Adipose tissue (tissue), 3 donors: ENCODE results near the gene RNF17. TPM values are rescaled to one million over a fixed set of nuclear protein-coding genes. Genes with fewer than 3 reads are reported as not detected.
"Not testable (repeated sequence)": the region's sequence is repeated elsewhere in the genome, so short reads cannot be mapped to it uniquely, and the experiment has no call there.

Experiments used
- H3K27ac ChIP-seq: one replicate; pipeline ENCODE4 v1.5.1; 2013; ENCODE audit warnings: low read depth, low read length
- WGBS, 3 donors: extraction: QIAGEN DNeasy Blood & Tissue Kit; methylation state at CpG; one replicate each; pipeline ENCODE4 v1.1.7; 2013; 5-methylcytosine and 5-hydroxymethylcytosine counted together
- polyA plus RNA-seq, 3 donors: library from polyadenylated mRNA; stranded (reverse); fragments of 200-250 nt; gene quantifications; one replicate each; pipeline ENCODE4 v1.2.3, GENCODE V29; 2013
- donor health status: healthy with polysubstance abuse.
- donor health status: Bipolar disorder and iron deficiency.
- donor health status: healthy.

Gene RNF17
- polyA plus RNA-seq, 3 donors, result 0.08 TPM; not detected in 2

- H3K27ac ChIP-seq, result no peak overlapping the region
- WGBS, 3 donors, result 16 to 25% (median 19%) methylated on average over 6 of the region's 6 CpGs
Observed at GRCh38 chr13:24742294-24742693, 21.7 kb upstream of the RNF17 start.

- H3K27ac ChIP-seq, result no peak overlapping the region
- 52 to 71% (median 55%) methylated on average over 4 of the region's 4 CpGs for WGBS, 3 donors
Observed at GRCh38 chr13:24742977-24743376, 21.0 kb upstream of the RNF17 start.

GRCh38 chr13:24744247-24744646 lies 19.7 kb upstream of the RNF17 start:
- 58 to 69% (median 59%) methylated on average over 6 of the region's 6 CpGs for WGBS, 3 donors
- no peak overlapping the region for H3K27ac ChIP-seq

GRCh38 chr13:24745516-24745860 lies 18.5 kb upstream of the RNF17 start:
- 36 to 46% (median 41%) methylated on average over 24 of the region's 24 CpGs for WGBS, 3 donors

GRCh38 chr13:24745861-24746617 lies 17.9 kb upstream of the RNF17 start:
- 2 to 3% (median 3%) methylated on average over 62 to 70 of the region's 70 CpGs for WGBS, 3 donors
- H3K27ac ChIP-seq, result no peak overlapping the region

More at GRCh38 chr13:24745516-24745860, 18.5 kb upstream of the RNF17 start:
- H3K27ac ChIP-seq, result no peak overlapping the region

- H3K27ac ChIP-seq, result no peak overlapping the region
- WGBS, 3 donors, result 1 to 2% (median 1%) methylated on average over 47 to 56 of the region's 56 CpGs
Observed at GRCh38 chr13:24746618-24747247, 17.2 kb upstream of the RNF17 start.

GRCh38 chr13:24747248-24748060 lies 16.5 kb upstream of the RNF17 start:
- WGBS, 3 donors, result 0 to 1% (median 0%) methylated on average over 59 to 61 of the region's 61 CpGs
- H3K27ac ChIP-seq, result no peak overlapping the region

- H3K27ac ChIP-seq, result no peak overlapping the region
- 2 to 4% (median 3%) methylated on average over 10 of the region's 10 CpGs for WGBS, 3 donors
Observed at GRCh38 chr13:24748061-24748400, 15.9 kb upstream of the RNF17 start.

GRCh38 chr13:24759197-24759596 lies 4.8 kb upstream of the RNF17 start:
- no peak overlapping the region for H3K27ac ChIP-seq

- WGBS, 3 donors, result 94 to 96% (median 96%) methylated on average over 15 of the region's 15 CpGs
- H3K27ac ChIP-seq, result no peak overlapping the region
Observed at GRCh38 chr13:24764276-24764630, 284 bp downstream of the RNF17 start.

GRCh38 chr13:24777171-24777570 lies 13.2 kb downstream of the RNF17 start:
- 87 to 95% (median 93%) methylated on average over 1 of the region's 1 CpG for WGBS, 3 donors
- H3K27ac ChIP-seq, result no peak overlapping the region

- H3K27ac ChIP-seq, result no peak overlapping the region
- 31 to 55% (median 55%) methylated on average over 1 of the region's 1 CpG for WGBS, 3 donors
Observed at GRCh38 chr13:24784319-24784718, 20.4 kb downstream of the RNF17 start.

- 56 to 66% (median 63%) methylated on average over 3 of the region's 3 CpGs for WGBS, 3 donors
- no peak overlapping the region for H3K27ac ChIP-seq
Observed at GRCh38 chr13:24788538-24788937, 24.6 kb downstream of the RNF17 start.

- no peak overlapping the region for H3K27ac ChIP-seq
- 80 to 88% (median 85%) methylated on average over 10 of the region's 10 CpGs for WGBS, 3 donors
Observed at GRCh38 chr13:24802074-24802473, 38.1 kb downstream of the RNF17 start.

GRCh38 chr13:24821207-24821606 lies 57.2 kb downstream of the RNF17 start:
- H3K27ac ChIP-seq, result no peak overlapping the region
- WGBS, 3 donors, result 74 to 83% (median 78%) methylated on average over 2 of the region's 2 CpGs

GRCh38 chr13:24822640-24823039 lies 58.7 kb downstream of the RNF17 start:
- no peak overlapping the region for H3K27ac ChIP-seq
- 86 to 89% (median 88%) methylated on average over 5 of the region's 5 CpGs for WGBS, 3 donors

GRCh38 chr13:24823122-24823710 lies 59.2 kb downstream of the RNF17 start:
- WGBS, 3 donors, result 66 to 91% (median 90%) methylated on average over 5 of the region's 5 CpGs

GRCh38 chr13:24827799-24828198 lies 63.8 kb downstream of the RNF17 start:
- WGBS, 3 donors, result 88 to 98% (median 98%) methylated on average over 1 of the region's 1 CpG

More at GRCh38 chr13:24823122-24823710, 59.2 kb downstream of the RNF17 start:
- not testable (repeated sequence) for H3K27ac ChIP-seq

GRCh38 chr13:24834902-24835510 lies 71.0 kb downstream of the RNF17 start:
- no peak overlapping the region for H3K27ac ChIP-seq
- WGBS, 3 donors, result 83 to 86% (median 84%) methylated on average over 9 of the region's 9 CpGs

More at GRCh38 chr13:24827799-24828198, 63.8 kb downstream of the RNF17 start:
- no peak overlapping the region for H3K27ac ChIP-seq
